IPS-20b (cell line): ENCODE data around the gene CBFB.

ENCODE experiments used
- H3K27ac ChIP-seq: one replicate; pipeline ENCODE4 v1.5.1; 2013; ENCODE audit warnings: low read length
- H3K27me3 ChIP-seq: 2 replicates; pipeline ENCODE4 v1.6.1; 2013; ENCODE audit warnings: mild to moderate bottlenecking, low read length, inconsistent platforms; ENCODE audit not compliant: insufficient read depth
- H3K36me3 ChIP-seq: 2 replicates; pipeline ENCODE4 v1.6.1; 2013; ENCODE audit warnings: low read depth, mild to moderate bottlenecking, inconsistent platforms, low read length, moderate library complexity; ENCODE audit not compliant: insufficient read depth
- H3K4me1 ChIP-seq: 2 replicates; pipeline ENCODE4 v1.6.1; 2013; ENCODE audit warnings: mild to moderate bottlenecking, control low read depth, inconsistent platforms, low read length, moderate library complexity; ENCODE audit not compliant: insufficient read depth
- H3K4me3 ChIP-seq: 2 replicates; pipeline ENCODE4 v1.5.1; 2013; ENCODE audit warnings: mild to moderate bottlenecking, low read length, inconsistent platforms
- H3K9ac ChIP-seq: 2 replicates; pipeline ENCODE4 v1.6.1; 2013; ENCODE audit warnings: low read depth, mild to moderate bottlenecking, inconsistent platforms, low read length, moderate library complexity
- H3K9me3 ChIP-seq: 2 replicates; pipeline ENCODE4 v1.6.1; 2013; ENCODE audit warnings: mild to moderate bottlenecking, low read depth, low read length, inconsistent platforms; ENCODE audit not compliant: insufficient read depth

CBFB gene

DNA sequence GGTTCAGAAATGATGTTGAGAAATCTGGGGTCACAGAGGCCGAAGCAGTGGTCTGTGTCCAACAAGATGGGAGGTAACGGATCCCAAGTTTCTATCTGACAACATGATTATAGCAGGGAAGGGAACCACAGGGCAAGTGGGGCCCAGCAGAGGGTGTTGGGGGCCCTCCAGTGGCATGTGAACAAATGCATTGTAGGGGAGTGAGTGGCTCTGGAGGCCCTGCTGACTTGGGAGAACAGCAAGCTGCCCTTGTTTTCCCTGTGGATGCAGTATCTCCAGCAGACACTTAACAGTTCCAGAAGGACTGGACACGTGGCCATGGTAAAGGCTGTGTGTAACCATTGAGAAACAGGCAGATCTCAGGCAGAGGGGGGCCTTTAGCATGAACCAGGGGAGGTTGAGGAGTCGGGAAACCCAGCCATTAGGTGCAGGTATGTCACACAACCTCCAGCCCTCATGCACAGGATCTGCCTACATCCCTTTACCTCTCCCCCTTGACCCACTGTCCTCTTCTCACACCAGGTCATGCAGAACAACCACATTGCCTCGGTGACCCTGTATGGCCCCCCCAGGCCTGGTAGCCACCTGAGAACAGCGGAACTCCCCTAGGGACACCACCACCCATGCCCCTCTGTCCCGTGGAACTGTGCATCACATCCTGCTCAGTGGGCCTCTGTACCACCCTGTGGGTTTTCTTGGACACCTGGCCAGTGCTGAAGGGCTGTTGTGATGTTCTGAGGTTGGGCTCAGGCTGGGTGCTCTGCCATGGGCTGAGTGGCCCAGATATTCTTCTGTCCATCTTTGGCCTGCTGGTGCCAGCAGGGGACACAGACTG is 117.8 kb downstream of the CBFB start:
- Histone ChIP-seq H3K4me3 (no peak overlapping the region), H3K36me3 (peaks cover 66% of the 10 kb centered on the region), H3K27me3 (peaks cover 31% of the 10 kb centered on the region), H3K9me3 (no peaks in the 10 kb centered on the region), H3K9ac (no peak overlapping the region), H3K27ac (no peak overlapping the region), H3K4me1 (peaks cover 4% of the 10 kb centered on the region; the same call in 1 of the 2 replicates)

DNA sequence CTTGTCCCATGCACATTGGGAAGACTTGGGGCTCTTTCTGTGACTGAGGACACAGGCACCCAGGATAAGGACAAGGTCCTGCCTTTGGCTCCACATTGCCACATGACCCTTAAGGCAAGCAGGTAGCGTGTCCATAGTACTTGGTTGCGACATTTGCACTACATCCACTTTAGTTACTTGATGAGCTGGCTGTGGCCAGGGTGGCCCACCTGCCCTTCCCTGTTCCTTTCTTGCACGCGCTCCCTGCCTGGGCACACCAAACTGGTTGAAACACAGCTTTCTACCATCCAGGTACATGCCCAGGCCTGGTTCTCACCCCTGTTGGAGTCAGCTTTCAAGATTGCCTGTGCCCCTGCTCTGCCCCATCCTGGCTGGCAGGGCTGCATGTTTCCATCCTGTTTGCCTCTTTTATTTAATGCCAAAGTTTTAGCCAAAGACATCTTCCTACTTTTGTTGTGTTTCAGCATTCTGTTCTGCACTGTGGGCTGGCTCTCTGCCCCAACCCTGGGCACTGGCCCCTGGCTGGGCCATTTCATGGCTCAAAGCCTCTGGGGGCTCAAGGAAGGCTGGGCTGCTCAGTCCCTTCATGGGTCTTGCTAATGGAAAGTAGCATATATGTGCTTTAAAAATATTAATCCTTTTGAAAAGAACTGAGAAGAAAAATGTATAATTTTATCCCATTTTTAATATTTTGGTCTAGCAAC is 118.6 kb downstream of the CBFB start:
- Histone ChIP-seq H3K4me3 (no peak overlapping the region), H3K9ac (no peak overlapping the region), H3K9me3 (no peaks in the 10 kb centered on the region), H3K27ac (no peak overlapping the region), H3K4me1 (peaks cover 4% of the 10 kb centered on the region; the same call in 1 of the 2 replicates), H3K27me3 (peaks cover 39% of the 10 kb centered on the region), H3K36me3 (peaks cover 59% of the 10 kb centered on the region)

DNA sequence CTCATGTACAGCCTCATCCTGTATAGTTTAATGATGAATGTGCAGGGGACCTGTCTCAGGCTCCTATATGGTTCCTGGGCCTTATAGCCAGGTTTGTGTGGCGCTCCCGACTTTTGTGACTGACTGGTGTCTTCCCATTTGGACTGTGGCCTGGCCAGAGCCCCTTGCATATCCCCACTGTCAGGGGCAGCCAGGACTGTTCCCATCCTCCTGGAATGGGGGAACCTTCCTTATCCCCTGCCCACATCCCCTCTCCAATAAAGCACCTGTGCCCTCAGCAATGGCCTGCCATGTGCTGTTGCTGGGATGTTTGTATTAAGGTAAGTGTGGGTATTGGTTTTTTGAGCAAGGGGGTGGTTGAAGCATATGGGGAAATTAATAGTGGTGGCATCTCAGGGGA is 119.3 kb downstream of the CBFB start:
- no peak overlapping the region for H3K9ac ChIP-seq
- peaks cover 53% of the 10 kb centered on the region for H3K36me3 ChIP-seq
- no peak overlapping the region for H3K27ac ChIP-seq
- no peaks in the 10 kb centered on the region for H3K9me3 ChIP-seq
- no peak overlapping the region for H3K4me3 ChIP-seq
- peaks cover 45% of the 10 kb centered on the region for H3K27me3 ChIP-seq
- peaks cover 4% of the 10 kb centered on the region; the same call in 1 of the 2 replicates for H3K4me1 ChIP-seq

DNA sequence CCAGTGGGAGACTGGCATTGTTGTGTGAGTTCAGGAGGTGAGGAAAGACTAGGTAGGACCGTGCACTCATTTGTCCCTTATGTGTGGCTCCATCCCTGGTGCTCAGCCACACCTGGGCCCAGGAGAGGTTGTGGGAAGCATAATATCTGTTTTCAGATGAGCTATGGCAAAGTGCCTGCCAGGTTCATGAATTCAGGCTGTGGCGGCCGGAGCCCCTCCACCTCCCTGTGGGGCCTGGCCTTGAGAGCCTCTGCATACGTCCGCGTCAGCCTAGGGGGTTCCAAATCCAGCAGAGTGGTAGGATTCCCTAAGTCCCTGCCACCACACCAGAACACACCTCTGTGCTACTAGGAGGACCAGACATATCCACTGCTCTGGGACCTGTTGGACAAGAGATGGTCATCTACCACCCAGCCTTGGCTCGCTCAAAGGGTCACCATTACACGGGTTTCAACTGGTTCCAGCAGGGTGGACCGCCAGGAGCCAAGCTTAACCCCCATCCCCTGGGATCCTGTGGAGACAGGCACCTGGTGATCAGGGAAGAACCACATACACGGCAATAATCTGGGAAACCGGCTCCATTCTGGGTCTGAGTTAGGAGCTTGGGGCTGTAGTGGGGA is 119.8 kb downstream of the CBFB start:
- H3K4me1 ChIP-seq: peaks cover 4% of the 10 kb centered on the region; the same call in 1 of the 2 replicates
- no peak overlapping the region for H3K9ac ChIP-seq
- no peak overlapping the region for H3K4me3 ChIP-seq
- H3K9me3 ChIP-seq: no peaks in the 10 kb centered on the region
- peaks cover 49% of the 10 kb centered on the region for H3K36me3 ChIP-seq
- H3K27me3 ChIP-seq: peaks cover 51% of the 10 kb centered on the region
- H3K27ac ChIP-seq: no peak overlapping the region

DNA sequence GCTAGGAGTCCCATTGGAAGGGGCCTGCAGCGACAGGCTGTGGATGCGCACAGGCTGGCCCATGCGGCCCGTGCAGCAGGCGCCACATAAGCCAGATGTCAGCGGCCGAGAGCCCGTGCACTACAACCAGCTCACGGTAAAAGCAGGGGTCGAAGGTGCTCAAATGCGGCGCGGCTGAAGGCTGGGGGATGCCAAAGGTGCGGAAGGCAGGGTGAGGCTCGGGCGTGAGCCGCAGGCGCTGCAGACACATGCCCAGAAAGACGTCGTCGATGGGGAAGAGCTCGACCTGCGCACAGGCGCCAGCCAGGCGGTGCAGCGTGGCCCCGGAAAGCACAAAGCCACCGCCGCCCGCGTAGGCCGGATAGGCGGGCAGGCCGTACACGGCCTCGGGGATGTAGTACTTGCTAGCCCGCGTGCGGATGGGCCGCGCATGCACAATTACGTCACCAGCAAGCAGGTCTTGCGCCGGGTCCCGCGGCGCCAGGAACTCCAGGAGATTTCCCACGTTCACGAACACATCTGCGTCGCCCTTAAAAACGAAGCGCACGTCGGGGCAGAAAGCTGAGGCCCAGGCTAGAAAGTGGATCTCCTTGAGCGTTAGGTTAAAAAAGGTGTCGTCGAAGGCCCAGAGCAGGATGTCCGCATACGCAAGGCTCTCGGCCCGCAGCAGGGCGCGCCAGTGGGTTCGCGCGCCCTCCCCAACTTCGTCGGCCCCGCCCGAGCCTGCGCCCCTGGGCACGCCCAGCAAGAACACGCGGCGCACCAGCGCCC is 120.5 kb downstream of the CBFB start:
- H3K4me1 ChIP-seq: peaks cover 4% of the 10 kb centered on the region; the same call in 1 of the 2 replicates
- no peak overlapping the region for H3K9ac ChIP-seq
- peak overlapping the region; percentile 79; the same call in 1 of the 2 replicates for H3K4me3 ChIP-seq
- no peak overlapping the region for H3K27ac ChIP-seq
- peaks cover 42% of the 10 kb centered on the region for H3K36me3 ChIP-seq
- H3K27me3 ChIP-seq: peaks cover 58% of the 10 kb centered on the region
- no peaks in the 10 kb centered on the region for H3K9me3 ChIP-seq

DNA sequence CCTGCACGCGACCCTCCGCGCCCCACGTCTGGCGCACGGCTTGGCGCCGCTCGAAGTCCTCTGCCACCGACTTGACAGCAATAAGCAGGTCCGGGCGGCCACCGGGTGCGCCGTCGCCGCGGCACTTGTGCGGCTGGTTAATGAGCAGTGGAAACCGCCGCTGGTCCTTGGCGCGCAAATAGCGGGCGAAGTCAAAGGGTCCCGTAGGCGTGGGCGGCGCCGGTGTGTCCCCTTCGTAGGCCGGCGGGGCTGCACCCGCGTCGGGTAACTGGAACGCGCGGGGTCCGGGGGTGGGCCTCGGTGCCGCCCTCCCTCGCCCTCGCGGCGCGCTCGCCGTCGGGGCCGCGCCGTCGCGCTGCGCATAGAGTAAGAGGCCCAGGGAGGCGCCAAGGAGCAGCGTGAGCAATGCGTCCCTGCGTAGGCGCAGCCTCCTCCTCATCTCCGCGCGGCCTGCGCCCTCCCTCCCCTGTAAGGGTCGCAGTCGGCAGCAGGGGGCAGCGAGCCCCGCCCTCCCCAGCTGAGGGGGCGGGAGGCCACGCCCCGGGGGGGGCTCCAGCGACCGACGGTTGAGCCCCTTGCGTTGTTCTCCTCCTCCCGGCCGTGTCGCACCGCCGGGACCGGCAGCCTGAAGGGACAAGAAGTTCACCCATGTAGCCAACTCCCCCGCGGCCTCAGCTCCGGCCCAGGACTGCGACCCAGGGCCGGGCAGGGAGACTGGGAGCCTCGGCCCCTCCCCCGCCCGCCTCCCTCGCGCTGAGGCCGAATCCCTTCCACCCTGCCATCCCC is 121.3 kb downstream of the CBFB start:
- H3K27ac ChIP-seq: no peak overlapping the region
- peaks cover 66% of the 10 kb centered on the region for H3K27me3 ChIP-seq
- peaks cover 35% of the 10 kb centered on the region for H3K36me3 ChIP-seq
- peak overlapping the region; percentile 65; the same call in 1 of the 2 replicates for H3K9ac ChIP-seq
- H3K9me3 ChIP-seq: no peaks in the 10 kb centered on the region
- peak overlapping the region; percentile 79 for H3K4me3 ChIP-seq
- H3K4me1 ChIP-seq: peaks cover 4% of the 10 kb centered on the region; the same call in 1 of the 2 replicates
